GM21360 (cell line): ENCODE measurements around the gene NLGN1.
"Not testable (repeated sequence)": the region's sequence is repeated elsewhere in the genome, so short reads cannot be mapped to it uniquely, and the experiment has no call there.

ENCODE experiments used
- ATAC-seq: cut with Tn5 transposase; IDR thresholded peaks from one replicate; pipeline ENCODE4 v1.9.1; 2021; ENCODE audit warnings: mild to moderate bottlenecking, moderate library complexity; ENCODE audit not compliant: unreplicated experiment

Gene NLGN1

GRCh38 chr3:173429076-173429475 is 31.5 kb downstream of the NLGN1 start:
- ATAC-seq: no peak

GRCh38 chr3:173429527-173429926 is 32.0 kb downstream of the NLGN1 start:
- no peak for ATAC-seq

GRCh38 chr3:173430576-173430975 is 33.0 kb downstream of the NLGN1 start:
- ATAC-seq: no peak

- no peak for ATAC-seq
Observed at GRCh38 chr3:173439004-173439403, 41.5 kb downstream of the NLGN1 start.

GRCh38 chr3:173440514-173440913 is 43.0 kb downstream of the NLGN1 start:
- no peak for ATAC-seq

- ATAC-seq: not testable (repeated sequence)
Observed at GRCh38 chr3:173451561-173451960, 54.0 kb downstream of the NLGN1 start.

- no peak for ATAC-seq
Observed at GRCh38 chr3:173463250-173463649, 65.7 kb downstream of the NLGN1 start.

GRCh38 chr3:173465112-173465511 is 67.6 kb downstream of the NLGN1 start:
- ATAC-seq: no peak

- ATAC-seq: no peak
Observed at GRCh38 chr3:173465898-173466678, 68.5 kb downstream of the NLGN1 start.

GRCh38 chr3:173467501-173467900 is 70.0 kb downstream of the NLGN1 start:
- no peak for ATAC-seq

GRCh38 chr3:173473237-173473636 is 75.7 kb downstream of the NLGN1 start:
- no peak for ATAC-seq

GRCh38 chr3:173479301-173479700 is 81.8 kb downstream of the NLGN1 start:
- no peak for ATAC-seq

GRCh38 chr3:173501931-173502489 is 104.5 kb downstream of the NLGN1 start:
- ATAC-seq: no peak

GRCh38 chr3:173502983-173503568 is 105.5 kb downstream of the NLGN1 start:
- ATAC-seq: no peak

- no peak for ATAC-seq
Observed at GRCh38 chr3:173510565-173510964, 113.0 kb downstream of the NLGN1 start.

GRCh38 chr3:173513123-173513522 is 115.6 kb downstream of the NLGN1 start:
- ATAC-seq: peak; percentile 86

- ATAC-seq: peak; percentile 97
Observed at GRCh38 chr3:173529062-173529711, 131.6 kb downstream of the NLGN1 start.

- no peak for ATAC-seq
Observed at GRCh38 chr3:173531602-173532001, 134.1 kb downstream of the NLGN1 start.

- ATAC-seq: peak; percentile 56
Observed at GRCh38 chr3:173538410-173538809, 140.9 kb downstream of the NLGN1 start.

- ATAC-seq: not testable (repeated sequence)
Observed at GRCh38 chr3:173545590-173545989, 148.0 kb downstream of the NLGN1 start.

GRCh38 chr3:173547070-173547469 is 149.5 kb downstream of the NLGN1 start:
- ATAC-seq: no peak

- no peak for ATAC-seq
Observed at GRCh38 chr3:173548261-173548660, 150.7 kb downstream of the NLGN1 start.
